NK-92 (cell line): ENCODE measurements around the gene KCNQ1.

Source experiments
- DNase-seq: peaks from one replicate; lab custom pipeline; 2025; ENCODE audit not compliant: unreplicated experiment; lab: John Stamatoyannopoulos, UW

Gene KCNQ1

DNA sequence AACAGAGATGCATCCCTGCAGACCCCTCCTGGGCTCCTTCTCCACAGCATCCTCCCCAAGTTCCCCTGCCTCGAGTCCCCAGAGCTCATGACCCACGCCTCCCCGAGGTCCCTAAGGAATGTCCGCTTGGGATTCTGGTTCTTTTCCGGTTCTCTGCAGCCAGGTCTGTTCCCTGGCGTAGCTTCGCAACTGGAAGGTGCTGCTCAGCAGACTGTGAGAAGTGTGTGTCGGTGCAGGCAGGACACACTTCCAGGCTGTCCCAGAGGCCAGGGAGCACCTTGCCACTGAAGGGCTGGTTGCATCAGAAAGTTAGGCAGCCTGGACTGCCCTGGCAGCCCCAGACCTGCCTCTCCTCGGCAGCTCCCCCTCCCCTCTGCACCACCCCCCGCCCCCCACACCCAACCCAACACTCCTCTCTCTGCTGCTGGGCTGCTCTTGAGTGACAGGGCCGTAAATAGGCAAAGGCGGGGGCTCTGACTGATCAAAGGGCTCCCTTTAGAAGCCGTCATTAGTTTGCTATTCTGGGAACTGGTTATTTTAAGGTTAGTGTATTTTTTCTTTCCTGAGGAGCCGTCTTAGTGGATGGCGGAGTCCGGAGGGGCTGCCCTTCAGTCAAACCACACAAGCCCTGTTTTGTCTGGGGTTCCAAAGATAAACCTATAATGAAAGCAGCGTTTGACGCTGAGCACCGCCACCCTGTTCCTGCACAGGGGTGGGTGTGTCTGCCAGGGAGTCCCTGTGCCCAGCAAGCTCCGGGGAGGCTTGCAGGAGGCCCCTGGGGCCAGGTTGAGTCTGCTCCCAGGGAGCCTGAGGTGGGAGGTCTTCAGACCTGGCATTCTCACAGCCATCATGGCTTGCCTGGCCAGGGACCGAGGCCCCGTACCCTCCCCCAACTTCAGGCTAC lies 343.6 kb downstream of the KCNQ1 start:
- DNase-seq, result no peak

DNA sequence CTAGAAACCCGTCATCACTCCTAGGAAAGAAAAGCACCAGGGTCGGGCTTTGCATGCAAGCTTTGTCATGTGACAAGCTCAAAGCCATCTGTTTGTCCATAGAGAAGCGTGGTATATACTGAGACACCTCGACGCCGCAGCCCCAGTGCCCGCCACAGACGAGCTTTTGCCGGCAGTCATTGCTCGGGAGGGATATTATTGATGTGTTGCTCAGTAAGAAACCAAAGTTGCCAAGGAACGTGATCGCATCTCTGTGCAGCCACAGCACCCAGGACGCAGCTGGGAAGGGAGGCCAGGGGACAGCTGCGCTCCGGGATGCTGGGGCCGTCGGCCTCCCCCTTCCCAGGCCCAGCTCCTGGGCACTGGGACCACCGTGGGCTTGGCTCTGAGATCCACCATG lies 344.5 kb downstream of the KCNQ1 start:
- DNase-seq, result no peak

DNA sequence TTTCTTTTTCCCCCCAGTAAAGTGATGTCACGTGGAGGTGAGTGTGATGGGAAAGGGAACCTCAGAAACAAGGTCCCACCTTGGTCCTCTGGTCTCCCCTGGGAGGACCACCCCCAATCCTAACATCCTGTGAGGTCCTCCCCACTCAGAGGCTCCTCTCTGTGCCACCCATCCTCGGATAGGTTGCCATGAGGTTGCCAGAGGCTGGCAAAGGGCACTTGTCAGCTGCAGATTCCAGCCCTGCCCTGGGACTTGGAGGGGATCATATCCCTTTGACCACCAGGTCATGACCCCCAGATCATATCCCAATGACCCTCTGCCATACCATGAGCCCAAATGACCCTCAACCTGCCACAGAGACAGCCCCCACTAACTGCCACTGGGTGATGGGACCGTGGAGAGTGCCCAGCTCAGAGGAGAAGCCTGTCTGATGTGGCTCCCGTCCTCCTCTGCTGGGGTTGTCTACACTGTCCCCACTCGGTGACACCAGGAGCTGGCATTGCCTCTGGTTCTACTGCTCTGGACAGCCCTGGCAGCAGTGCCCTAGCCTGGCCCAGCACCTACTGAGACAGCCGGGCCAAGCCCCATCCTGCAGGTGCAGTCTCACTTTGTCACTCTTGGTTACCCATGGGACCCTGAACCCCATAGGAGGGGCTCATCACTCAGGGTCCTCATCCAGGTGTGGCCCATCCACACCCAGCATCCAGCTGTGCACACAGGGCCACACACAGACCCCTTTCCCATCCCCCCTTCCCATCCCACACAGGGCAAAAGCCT lies 345.2 kb downstream of the KCNQ1 start:
- DNase-seq, result no peak

DNA sequence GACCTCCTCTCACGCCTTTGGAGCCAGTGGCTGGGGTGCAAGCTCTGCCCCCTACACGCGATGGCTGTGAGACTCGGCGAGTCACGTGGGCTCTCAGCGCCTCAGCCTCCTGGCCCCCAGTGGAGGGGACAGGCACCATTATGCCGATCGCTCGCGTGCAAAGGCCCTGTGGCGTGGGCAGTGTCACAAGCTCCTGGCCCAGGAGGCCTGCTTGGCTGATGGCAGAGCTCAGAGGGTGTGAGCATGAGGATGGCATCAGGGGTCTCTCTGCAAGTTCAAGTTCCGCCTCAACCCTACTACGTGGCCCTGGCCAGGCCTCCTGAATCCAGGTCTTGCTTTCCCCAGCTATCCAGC lies 345.7 kb downstream of the KCNQ1 start:
- no peak for DNase-seq

DNA sequence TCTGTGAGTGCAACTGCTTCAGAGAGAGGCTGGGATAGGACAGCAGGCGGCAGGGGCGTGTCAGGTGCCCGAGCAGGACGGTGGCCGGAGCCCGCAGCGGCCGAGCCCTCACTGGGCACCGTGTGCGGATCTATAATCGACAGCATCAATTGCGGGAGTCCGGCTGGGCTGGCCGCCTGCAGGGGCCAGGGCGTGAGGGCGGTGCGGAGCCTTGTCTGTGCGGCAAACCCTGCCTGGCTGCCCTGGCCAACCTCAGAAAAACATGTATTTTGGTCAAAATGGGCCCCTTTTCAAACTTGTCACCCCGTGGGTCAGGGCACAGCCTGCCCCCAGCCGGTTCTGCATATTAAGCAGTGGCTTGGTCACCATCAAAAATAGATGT lies 346.3 kb downstream of the KCNQ1 start:
- no peak for DNase-seq

DNA sequence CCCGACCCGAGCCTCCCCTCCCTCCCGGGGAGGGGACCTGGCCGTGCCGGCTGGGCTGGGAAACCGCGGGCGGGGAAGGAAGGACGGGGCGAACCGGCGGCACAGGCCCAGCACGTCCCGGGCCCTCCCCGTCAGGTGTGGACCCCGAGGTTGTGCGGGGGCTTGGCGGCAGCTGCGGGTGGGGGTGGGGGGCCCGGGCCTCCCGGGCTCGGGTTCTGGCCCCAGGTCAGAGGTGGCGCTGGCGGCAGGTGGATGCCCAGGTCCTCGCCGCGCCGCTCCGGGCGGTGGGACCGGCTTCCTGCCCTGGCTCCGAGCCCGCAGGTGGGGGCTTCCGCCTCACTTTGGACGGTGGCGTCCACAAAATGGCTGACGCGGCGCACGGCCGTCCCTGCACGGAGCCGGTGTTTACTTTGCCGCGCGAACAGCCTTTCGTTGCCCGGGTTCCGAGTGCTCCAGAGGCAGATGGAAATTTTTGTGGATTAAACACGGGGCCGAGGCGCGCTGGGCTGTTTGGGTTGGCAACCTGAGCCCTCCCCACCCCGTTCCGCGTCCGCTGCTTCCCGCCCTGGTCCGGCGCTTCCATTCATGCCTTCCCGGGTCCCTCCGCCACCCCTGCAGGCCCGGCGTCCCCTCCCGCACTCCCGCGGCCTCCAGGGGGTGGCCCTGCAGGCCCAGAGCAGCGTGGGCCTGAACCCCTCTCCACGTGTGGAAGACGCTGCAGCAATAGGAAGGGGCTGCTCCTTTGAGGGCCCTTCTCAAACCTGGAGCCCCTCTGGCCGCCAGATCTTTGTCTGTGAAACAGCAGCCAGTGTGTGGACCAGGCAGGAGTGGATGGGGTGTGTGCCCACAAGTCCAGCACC lies 346.9 kb downstream of the KCNQ1 start:
- no peak for DNase-seq

DNA sequence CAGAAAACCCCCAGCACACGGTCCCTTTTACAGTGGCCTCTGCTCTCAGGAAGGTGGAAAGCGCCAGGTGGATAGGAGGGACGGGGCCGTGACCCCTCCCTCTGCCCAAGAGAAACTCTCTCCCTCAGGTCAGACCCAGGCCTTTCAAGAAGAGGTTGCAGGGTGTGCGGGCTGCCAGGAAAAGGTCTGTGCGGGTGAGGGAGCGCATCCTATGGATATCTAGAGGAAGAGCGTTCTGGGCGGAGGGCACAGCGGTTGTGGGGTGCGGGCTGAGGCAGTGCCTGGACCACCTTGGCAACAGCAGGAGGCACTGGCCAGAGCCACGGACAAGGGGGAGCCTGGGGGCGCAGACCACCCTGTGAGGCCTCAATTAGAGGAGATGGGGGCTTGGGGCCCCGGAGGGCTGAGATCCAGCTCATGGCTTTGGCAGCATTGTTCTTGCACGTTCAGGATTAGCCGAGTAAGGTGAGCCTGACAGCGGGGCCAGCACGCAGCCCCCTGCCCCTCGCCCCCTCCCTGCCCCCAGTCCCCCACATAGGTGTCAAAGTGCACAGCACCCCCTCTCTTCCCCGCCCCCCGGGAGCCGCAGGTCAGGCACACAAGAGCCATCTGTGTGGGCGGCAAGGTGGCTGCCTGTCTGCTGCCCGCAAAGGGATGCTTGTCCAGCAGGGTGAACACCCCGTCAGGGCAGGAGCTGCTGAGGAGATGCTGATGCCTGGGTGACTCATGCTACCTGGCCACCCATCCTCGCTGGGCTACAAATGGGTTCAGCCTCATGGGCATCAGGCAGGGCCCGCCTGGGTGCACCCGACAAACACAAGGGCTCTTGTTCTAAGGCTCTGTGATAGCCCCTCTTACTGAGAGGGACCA lies 347.8 kb downstream of the KCNQ1 start:
- no peak for DNase-seq

DNA sequence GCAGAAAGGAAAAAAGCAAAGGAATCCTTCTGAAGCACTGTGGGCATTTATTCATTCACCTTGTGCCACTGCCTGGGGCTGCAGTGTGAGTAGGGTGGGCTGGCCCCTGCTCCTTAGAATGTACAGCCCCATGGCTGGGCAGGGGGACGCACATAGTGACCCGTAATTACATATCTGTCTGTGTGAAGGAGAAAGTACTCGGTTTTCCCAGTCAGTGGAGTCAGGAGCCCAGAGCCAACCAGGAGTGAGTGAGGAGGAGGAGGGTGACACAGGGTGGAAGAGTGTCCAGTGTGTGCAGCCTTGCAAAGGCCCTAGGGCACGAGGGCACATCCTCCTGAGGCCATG lies 348.9 kb downstream of the KCNQ1 start:
- no peak for DNase-seq

DNA sequence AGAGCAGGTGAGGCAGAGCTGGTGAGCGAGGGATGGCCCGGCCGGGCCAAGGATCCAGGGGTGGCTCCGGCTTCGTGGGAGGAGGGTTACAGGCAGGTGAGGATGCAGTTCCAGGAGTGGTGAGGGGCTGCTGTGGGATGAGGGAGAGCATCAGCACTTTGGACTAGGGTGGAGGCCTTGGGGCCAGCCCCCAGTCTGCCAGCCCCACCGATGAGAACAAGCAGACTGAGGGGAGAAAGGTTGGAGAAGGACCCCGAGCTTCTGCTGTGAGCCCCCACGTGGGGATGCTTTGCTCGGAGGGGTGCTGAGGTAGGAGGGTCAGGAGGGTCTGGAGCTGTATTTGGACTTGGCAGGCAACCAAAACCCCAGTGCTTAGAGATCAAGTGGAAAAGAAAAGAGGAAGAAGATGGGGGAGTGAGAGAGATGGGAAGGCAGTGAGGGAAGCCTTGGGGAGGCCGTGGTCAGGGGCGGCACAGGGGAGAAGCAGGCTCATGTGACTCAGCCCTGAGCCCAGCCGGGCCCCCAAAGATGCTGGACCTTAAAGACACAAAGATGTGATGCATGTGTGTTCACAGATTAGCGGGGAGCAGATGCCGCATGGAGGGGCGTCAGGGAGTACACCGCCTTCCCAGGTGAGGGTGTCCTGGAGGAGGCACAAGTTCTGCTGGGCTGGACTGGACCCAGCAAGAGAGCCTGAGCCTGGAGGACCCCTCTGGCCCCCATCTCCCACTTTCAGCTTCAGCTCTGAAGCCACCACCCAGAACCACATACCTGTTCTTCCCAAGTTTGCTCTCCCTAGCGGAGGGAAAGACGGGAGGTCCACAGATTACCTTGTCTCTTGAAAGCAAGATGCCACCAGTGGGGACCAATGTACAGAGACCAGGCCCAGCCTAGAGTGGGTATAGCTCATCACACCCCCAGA lies 349.5 kb downstream of the KCNQ1 start:
- no peak for DNase-seq

DNA sequence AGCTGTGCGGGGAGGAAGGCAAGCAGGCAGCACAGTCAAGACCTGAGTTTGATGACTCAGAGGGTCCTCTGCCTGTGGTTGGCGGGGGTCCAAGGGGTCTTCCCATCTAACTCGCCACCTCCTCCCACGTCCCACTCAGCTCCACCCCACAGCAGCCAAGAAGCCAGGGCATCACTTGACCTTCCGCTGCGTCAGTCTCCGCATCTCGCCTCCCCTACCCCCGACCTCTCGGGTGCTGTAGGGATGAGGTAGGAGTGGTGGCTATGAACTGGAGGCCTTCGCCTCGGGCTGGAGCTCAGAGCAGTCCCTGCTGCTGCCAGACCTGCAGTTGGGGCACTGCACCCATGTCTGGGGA lies 350.1 kb downstream of the KCNQ1 start:
- DNase-seq, result no peak

DNA sequence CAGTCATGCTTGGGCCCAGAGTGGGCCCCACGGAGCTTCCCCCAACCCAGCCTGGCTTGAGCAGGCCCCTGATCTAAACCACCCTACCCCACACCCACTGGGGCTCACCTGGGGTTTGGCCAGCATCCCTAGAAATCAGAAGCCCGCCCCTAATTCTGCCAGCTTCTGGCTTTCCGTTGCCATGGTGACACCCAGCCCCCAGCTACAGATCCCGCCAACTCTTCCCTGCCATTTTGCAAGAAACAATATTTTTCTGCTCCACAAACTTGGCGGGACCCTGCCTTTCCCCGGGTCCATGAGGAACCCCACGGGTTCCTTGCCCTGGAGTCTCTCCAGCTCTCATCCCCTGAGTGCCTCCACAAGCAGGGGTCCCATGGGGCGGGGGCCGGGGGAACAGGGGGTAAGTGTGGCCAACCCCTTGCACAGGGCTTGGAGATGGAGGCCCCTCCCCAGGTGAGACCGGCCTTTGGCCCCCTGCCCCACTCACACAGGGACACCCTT lies 350.7 kb downstream of the KCNQ1 start:
- DNase-seq, result no peak

DNA sequence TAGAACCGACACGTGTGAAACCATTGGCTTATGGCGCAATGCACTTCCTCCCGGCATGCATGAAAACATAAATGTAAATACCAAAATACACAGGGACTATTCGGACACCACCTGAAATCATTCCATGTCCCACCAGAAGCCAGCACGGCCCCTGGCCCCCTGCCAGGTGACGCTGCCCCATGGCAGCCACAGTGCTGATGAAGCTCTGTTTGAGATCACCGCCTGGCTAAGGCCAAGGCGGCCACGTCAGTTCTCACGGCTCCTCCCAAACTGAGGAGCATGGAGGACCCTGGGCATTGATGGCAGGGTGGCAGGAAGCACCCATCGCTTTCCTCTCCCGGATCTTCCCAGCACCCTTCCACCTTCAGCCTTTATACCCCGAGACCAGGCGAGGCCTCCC lies 351.3 kb downstream of the KCNQ1 start:
- no peak for DNase-seq

DNA sequence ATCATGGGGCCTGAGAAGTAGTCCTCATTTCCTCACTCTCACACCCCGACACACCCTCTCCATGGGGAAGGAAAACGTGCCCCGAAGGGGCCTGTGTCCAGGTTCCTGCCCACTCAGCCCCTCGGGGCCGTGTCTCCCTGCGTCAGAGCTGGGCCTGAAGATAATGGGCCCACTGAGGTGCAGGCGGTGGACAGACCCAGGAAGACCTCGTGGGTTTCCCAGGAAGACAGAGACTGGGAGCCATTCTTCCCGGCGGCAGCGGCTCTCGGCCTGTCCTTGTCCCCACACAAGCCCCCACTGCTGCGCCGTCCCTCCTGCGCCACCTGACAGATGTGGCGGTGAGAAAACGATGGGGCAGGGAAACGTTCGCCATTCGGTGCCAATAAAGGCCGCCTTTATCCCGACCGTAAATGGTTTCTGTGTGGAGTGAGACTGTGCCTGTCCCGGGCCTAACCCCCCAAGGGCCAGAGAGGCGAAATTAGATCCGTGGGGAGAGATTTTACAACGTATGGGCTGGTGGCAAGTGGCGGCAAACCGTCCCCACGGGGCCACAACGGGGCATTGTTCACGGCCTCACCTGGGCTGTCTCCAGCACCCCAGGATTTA lies 351.8 kb downstream of the KCNQ1 start:
- DNase-seq, result no peak

DNA sequence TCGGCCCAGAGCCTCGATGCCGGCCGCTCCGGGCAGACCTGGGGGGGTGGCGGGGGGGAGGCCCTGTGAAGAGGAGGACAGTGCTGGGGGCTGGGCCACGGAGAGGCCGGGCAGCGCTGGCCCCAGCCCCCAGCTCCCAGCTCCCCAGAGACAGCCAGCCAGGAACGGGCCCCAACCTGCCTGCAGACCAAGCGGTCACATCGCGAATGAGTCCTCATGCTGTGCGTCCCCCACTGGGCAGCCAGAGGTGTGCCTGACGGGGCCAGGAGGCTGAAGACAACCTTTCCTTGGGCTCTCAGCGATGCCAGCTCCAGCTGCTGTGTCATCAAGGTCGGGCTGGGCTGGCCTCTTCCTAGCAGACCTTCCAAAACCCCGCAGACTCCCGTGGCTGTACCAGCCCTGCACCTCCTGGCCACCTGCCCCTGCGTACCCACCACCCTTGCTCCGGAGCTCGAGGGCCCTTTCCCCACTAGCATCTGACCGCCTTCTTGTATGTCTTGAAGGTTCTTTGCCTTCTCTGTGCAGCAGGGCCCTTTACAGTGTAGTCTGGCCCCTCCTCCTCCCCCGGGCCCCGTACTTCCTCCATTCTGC lies 352.4 kb downstream of the KCNQ1 start:
- no peak for DNase-seq

DNA sequence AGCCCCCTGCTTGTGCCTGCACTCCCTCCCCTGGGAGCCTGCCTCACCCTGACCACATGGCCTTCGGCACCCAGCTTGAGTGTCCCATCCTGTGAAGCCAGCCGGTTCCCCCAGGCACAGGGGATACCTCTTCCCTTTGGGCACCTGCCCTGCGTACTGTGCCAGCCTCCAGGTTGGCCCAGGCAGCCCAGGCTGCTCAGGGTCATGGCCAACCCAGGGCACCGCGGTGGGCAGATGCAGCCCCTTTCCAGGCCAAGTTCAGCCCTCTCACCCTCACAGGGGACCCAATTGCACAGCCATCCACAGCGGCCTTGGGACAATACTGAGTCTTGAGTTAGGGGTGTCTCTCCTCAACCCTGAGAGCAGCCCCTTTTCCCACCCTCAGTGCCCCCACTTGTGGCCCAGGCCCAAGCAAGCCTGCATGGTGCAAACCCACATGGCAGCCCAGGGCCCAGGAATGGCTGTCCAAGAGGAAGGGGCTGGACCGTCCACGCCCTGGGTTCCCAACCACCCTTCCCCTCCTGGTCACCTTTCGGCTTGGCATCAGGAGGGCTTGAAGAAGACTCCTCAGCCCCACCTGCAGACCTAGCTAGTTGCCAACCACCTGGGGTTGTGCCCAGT lies 353.0 kb downstream of the KCNQ1 start:
- no peak for DNase-seq

DNA sequence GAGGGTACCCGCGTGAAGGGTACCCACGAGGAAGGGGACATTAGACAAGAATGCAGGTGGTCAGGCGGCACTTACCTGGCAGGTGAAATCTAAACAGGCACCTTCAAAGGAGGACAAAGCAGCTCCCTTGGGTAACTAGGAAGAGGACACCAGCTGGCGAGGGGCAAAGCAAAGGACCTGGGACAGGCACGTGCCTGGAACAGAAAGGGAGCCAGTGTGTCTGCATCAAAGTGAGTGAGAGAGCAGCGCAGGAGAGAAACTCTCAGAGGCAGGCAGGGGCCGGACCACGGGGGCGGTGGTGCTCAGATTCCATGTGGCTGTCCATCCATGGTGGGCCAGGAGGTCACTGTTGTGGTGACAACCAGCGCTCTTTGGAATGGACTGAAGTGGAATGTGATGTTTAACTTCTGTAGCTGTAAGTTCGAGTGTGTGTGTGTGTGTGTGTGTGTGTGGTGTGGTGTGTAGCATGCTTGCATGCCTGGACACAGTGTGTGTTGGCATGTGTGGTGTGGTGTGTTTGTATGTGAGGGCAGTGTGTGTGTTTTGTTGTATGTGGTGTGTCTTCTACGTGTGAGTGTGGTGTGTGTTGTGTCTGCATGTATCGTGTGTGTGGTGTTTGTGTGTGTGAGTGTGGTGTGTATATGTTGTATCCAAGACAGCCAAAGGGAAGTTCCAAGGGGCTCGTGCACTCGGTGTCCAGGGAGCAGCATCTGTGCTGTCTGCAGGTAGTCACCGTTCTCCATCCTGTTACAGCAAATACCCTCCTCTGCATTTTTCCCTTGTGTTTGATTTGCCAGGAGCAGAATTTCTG lies 354.3 kb downstream of the KCNQ1 start:
- DNase-seq, result no peak

DNA sequence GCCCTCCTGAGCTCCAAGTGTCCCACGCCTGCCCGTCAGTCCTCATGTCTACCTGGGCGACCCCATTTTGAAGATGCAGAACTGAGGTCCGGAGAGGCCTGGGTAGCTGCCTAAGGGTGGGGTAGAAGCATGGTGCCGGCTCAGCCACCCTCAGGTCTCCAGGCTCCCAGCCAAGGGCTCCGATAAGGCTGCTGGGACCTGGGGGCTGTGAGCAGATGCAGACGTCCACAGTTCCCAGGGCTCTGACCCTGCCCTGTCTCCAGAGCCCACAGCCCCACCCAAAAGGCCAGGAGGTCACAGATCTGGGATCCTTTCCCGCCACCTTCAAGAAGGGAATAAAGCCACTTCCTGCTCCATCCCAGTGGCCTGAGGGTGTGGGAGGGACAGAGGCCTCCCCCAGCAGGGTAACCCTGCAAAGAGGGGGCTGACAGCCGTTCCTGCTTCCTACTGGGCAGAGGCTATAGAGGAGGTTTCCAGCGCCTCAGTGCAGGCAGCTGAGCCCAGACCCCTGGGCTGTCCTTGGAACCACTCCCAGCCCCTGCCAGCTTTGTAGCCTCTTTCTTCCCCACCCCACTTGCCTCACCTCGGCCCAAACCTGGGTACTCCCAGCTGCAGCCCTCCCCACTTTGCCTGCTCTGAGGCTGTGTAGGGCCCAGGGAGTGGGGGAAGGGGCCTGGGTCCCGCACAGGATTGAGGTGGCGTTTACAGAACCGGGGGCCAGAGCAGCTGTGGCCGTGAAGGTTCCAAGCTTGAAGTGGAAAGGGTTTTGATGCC lies 355.3 kb downstream of the KCNQ1 start:
- DNase-seq, result no peak
